NCI-H2227 (cell line): Measurements from ENCODE around the gene SMARCAL1.
A peak's percentile ranks its signal among the peaks of the same experiment; 100 is the strongest.

Source experiments
- DNase-seq: peaks from one replicate; lab custom pipeline; 2025; ENCODE audit not compliant: unreplicated experiment; lab: John Stamatoyannopoulos, UW

SMARCAL1 gene

GRCh38 chr2:216473187-216473586 is 60.9 kb downstream of the SMARCAL1 start:
- no peak for DNase-seq

GRCh38 chr2:216474925-216475670 is 62.8 kb downstream of the SMARCAL1 start:
- no peak for DNase-seq

- DNase-seq, result no peak
Observed at GRCh38 chr2:216475767-216476166, 63.5 kb downstream of the SMARCAL1 start.

- no peak for DNase-seq
Observed at GRCh38 chr2:216477283-216478035, 65.2 kb downstream of the SMARCAL1 start.

- DNase-seq, result no peak
Observed at GRCh38 chr2:216478151-216478550, 65.9 kb downstream of the SMARCAL1 start.

GRCh38 chr2:216478791-216479190 is 66.5 kb downstream of the SMARCAL1 start:
- DNase-seq, result no peak

GRCh38 chr2:216480221-216480620 is 67.9 kb downstream of the SMARCAL1 start:
- no peak for DNase-seq

- no peak for DNase-seq
Observed at GRCh38 chr2:216482640-216483039, 70.4 kb downstream of the SMARCAL1 start.

- no peak for DNase-seq
Observed at GRCh38 chr2:216485237-216485636, 73.0 kb downstream of the SMARCAL1 start.

- DNase-seq, result no peak
Observed at GRCh38 chr2:216485745-216486144, 73.5 kb downstream of the SMARCAL1 start.

- no peak for DNase-seq
Observed at GRCh38 chr2:216486271-216486670, 74.0 kb downstream of the SMARCAL1 start.

GRCh38 chr2:216486708-216487107 is 74.4 kb downstream of the SMARCAL1 start:
- no peak for DNase-seq

- DNase-seq, result no peak
Observed at GRCh38 chr2:216490061-216490460, 77.8 kb downstream of the SMARCAL1 start.

GRCh38 chr2:216491793-216492596 is 79.7 kb downstream of the SMARCAL1 start:
- peak; percentile 58 for DNase-seq

GRCh38 chr2:216492597-216493333 is 80.5 kb downstream of the SMARCAL1 start:
- DNase-seq, result peak; percentile 86

- DNase-seq, result peak; percentile 39
Observed at GRCh38 chr2:216493334-216493685, 81.0 kb downstream of the SMARCAL1 start.

- no peak for DNase-seq
Observed at GRCh38 chr2:216495656-216496055, 83.4 kb downstream of the SMARCAL1 start.

- DNase-seq, result no peak
Observed at GRCh38 chr2:216497382-216498069, 85.2 kb downstream of the SMARCAL1 start.

- DNase-seq, result peak; percentile 38
Observed at GRCh38 chr2:216498070-216498378, 85.7 kb downstream of the SMARCAL1 start.
